HG03097 (cell line): Measurements from ENCODE around the gene OBSCN.

ENCODE experiments used
- ATAC-seq: cut with Tn5 transposase; IDR thresholded peaks from one replicate; pipeline ENCODE4 v1.9.1; 2021; ENCODE audit not compliant: unreplicated experiment, low FRiP score

OBSCN gene

GRCh38 chr1:228408041-228408868, 200.4 kb downstream of the OBSCN start:
- no peak for ATAC-seq

DNA sequence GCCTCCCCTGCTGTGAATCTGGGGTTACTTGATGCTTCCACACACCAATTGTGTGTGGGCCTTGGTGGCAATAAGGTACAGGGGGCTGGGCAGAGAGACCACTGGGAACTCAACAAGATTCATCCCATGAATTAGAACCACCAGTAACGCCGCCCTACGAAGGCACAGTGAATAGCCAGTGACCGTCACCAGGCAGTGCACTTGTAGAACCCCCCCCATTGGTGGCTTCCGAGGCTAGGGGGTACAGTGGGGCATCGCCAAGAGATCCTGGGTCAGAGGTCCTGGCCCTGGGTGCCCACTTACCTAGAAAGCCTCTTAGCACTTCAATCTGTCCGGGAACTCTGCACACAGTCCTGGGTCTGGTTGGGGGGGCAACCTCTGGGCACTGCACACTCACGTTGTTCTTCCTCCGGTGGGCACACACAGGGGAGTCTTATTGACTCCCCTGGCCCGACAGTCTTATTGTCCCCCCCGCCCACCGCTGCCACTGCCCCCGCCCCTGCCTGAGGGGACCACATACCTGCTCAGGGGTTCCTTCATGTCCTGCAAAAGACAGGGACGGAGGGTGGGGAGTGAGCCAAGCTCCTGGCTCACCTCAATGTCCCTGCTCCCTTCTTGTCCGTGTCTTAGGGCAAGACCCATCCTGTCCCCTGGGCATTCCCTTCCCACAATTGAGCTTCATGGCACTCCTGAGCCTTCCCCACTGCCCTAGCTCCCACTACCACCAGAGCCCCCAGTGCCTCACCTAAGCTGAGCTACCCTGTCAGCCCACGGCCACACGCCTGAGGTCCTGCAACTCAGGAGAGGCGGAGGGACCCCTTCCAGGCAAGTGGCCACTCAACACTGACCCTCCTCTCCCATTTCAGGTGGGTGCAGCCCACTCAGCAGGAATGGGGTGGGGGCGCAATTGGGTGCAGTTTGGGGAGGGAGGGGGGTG, 201.3 kb downstream of the OBSCN start:
- ATAC-seq = no peak

- no peak for ATAC-seq
Measured at GRCh38 chr1:228410015-228410414, 202.2 kb downstream of the OBSCN start.

DNA sequence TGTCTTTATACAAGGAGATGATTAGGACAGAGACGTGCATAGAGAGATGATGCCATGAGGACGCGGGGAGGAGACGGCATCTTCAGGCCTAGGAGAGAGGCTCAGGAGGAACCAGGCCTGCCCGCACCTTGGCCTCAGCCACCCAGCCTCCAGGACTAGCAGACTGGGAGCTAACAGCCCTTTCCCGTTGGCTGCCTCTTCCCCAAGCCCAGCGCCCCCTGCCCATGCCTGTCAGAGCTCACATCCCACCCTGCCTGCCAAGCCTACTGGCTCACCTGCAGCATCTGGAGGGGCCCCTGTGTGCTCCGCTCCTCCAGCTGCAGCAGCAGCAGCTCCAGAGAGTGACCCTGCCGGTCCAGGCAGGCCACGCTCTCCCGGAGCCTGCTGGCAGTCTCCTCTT, 202.8 kb downstream of the OBSCN start:
- no peak for ATAC-seq

GRCh38 chr1:228411121-228411520, 203.3 kb downstream of the OBSCN start:
- ATAC-seq = no peak

DNA sequence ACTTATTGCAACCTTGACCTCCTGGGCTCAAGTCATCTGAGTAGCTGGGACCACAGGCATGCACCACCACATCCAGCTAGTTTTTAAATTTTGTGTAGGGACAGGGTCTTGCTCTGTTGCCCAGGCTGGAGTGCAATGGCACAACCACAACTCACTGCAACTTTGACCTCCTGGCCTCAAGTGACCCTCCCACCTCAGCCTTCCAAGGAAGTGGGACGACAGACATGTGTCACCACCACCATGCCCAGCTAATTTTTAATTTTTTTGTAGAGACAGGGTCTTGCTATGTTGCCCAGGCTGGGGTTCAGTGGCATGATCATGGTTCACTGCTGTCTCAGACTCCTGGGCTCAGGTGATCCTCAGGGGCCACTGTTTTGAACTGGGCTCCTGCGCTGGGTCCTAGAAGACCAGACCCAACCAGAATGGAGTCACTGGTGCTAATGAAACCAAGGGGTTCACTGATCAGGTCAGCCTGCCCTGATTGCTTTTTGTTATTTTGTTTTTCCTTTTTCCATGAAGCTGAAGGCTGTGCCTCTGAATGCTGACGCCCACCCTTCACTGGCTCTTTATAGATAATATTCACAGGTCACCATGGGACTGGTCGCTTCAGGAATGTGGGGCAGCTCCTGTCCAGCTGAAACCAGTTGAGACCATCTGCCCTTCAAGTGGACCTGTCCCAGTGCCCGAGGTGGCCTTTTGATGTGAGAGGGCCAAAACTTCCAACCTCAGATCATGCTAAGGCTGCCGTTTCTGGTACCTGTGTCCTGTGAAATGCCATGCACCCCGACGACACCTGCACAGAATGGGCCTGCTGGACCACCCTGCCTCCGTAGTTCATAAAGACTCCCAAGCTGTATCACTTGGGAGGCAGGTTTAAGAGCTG, 203.9 kb downstream of the OBSCN start:
- ATAC-seq = no peak

- no peak for ATAC-seq
Measured at GRCh38 chr1:228413241-228414010, 205.6 kb downstream of the OBSCN start.

- ATAC-seq = no peak
Measured at GRCh38 chr1:228414511-228415211, 206.8 kb downstream of the OBSCN start.

DNA sequence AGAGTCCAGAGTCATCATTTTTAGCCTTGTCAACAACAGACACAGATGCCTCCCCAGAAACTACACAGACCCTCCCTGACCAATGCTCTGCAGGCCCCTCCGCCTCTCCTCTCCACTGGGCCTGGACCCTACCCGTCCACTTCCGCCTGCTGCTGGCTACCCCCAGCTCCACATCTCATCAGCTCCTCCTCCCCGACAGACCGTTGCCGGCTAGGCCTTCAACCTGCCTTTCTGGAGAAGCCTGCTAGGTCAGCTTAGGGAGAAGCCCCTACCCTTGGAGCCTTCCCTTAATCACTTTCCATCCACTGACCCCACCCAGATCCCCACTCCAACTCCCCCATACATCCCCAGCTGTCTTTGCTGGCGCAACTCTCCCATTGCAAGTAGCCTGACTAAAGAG, 207.4 kb downstream of the OBSCN start:
- no peak for ATAC-seq

DNA sequence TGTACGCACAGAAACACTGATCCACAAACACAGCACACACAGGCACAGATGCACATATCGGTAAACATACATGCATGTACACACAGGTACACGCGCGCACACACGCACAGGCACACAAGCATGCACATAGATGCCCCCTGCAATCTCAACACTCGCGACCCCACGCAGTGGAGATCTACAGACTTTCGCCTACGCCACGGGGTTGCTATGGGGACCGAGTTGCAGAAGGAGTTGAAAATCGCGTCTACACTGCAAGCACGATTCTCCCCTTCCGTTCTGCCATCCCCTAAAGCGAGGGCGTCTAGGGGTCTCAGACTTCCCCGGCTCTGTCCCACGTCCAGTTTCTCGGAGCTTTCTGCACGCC, 208.0 kb downstream of the OBSCN start:
- ATAC-seq = no peak

- no peak for ATAC-seq
Measured at GRCh38 chr1:228416217-228416933, 208.5 kb downstream of the OBSCN start, which contains the start of gene TRIM17. Gene TRIM17 (minus strand): TSS chr1:228416861. CDS start chr1:228415072, 1,789 bp downstream.

- ATAC-seq = no peak
Measured at GRCh38 chr1:228417061-228417460, 209.2 kb downstream of the OBSCN start.

- no peak for ATAC-seq
Measured at GRCh38 chr1:228417483-228418203, 209.8 kb downstream of the OBSCN start.

DNA sequence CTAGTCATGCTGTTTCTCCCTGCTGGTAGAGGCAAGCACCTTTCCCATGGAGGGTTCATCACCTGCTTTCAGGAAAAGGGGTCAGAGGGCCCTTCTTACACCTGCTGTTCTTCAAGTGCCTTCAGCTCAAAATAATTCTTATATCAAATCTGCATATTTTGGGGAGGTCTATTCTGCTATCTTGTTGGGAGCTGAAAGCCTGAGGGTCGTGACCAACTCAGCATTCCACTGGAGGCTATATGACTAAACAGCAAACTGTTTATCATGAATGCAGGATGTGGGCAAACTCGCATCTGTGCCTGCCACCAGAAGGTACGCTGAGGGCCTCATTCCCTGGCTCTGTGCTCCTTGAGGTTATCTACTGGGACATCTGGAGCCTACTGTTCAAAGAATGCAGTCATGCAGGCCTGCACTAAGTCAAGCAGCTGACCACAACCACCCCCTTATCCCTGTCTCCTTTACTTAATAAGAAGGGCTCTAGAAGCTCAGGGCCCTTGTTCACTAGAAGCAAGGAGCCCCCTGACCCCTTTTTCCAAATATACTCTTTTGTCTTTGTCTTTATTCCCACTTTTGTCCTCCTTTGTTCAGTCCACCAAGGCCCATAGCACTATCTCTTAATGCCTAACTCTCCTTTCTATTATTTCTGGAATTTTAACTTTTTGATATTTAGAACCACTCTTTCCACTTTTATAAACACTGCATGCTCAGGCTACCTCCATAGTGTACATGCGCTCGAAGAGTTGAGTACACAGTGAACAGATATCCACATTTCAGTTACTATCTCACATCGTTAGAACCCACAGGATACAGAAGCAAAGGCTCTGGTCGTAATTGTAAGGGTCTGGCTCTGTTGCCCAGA, 213.4 kb downstream of the OBSCN start:
- ATAC-seq = no peak

DNA sequence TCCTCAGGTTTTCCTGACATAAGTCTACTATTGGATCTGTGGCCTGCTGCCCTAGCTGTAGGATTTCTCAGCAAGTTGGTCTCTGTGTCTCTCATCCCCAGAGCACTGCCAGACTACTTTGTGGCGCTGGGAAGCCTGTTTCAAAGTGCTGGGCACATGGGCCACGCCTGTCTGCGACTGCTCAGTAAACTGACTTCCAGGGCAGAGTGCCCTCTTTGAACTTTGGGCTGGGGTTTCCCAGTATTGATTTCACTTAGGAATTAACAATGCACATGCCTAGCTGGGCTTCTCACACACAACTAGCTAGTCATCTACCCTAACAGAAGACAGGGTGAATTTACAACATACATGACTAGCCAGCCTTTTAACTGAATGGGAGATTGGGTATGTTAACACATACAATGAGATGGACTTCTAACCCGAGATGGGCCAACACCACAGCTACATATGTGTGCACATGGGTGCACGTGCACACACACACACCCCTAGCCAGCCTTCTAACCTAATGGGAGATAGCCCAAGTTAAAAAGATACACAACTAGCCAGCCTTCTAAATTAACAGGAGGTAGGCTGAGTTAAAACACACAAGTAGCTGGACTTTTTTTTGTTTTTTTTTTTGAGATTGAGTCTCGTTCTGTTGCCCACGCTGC, 215.7 kb downstream of the OBSCN start:
- ATAC-seq = no peak
